Muscle of arm (tissue), 12 donors: ENCODE results near the gene SLIT3. TPM values are rescaled to one million over a fixed set of nuclear protein-coding genes. Genes with fewer than 3 reads are reported as not detected.

Experiments used
- DNase-seq: peaks from one replicate; pipeline ENCODE4 v3.0.0-alpha.2; 2013
- polyA plus RNA-seq, 12 donors: library from polyadenylated mRNA; unstranded; fragments of 120-200 nt; gene quantifications; one replicate each; pipeline ENCODE4 v1.2.1, GENCODE V29; 2013; ENCODE audit not compliant: insufficient read length in 12 of 12

Gene SLIT3
- polyA plus RNA-seq, 12 donors = 6.7 to 75.7 (median 10.9) TPM; not detected in 1

- DNase-seq = no peak
Measured at GRCh38 chr5:168964182-168964581, 336.8 kb downstream of the SLIT3 start.

- no peak for DNase-seq
Measured at GRCh38 chr5:168962306-168962705, 338.6 kb downstream of the SLIT3 start.

- no peak for DNase-seq
Measured at GRCh38 chr5:168961681-168962080, 339.3 kb downstream of the SLIT3 start.

GRCh38 chr5:168960497-168960896 is 340.4 kb downstream of the SLIT3 start:
- no peak for DNase-seq

GRCh38 chr5:168953351-168953750 is 347.6 kb downstream of the SLIT3 start:
- no peak for DNase-seq

- DNase-seq = no peak
Measured at GRCh38 chr5:168952196-168952595, 348.7 kb downstream of the SLIT3 start.

- no peak for DNase-seq
Measured at GRCh38 chr5:168951769-168952168, 349.2 kb downstream of the SLIT3 start.

GRCh38 chr5:168951356-168951755 is 349.6 kb downstream of the SLIT3 start:
- DNase-seq = no peak

- DNase-seq = no peak
Measured at GRCh38 chr5:168950241-168950951, 350.5 kb downstream of the SLIT3 start.

GRCh38 chr5:168948746-168949145 is 352.2 kb downstream of the SLIT3 start:
- no peak for DNase-seq

GRCh38 chr5:168947212-168947868 is 353.6 kb downstream of the SLIT3 start:
- no peak for DNase-seq

GRCh38 chr5:168946363-168946762 is 354.6 kb downstream of the SLIT3 start:
- no peak for DNase-seq

GRCh38 chr5:168944004-168944403 is 356.9 kb downstream of the SLIT3 start:
- DNase-seq = no peak

GRCh38 chr5:168943091-168943884 is 357.7 kb downstream of the SLIT3 start:
- no peak for DNase-seq

- no peak for DNase-seq
Measured at GRCh38 chr5:168941901-168942300, 359.0 kb downstream of the SLIT3 start.

GRCh38 chr5:168940712-168941111 is 360.2 kb downstream of the SLIT3 start:
- DNase-seq = no peak

- no peak for DNase-seq
Measured at GRCh38 chr5:168939887-168940544, 360.9 kb downstream of the SLIT3 start.

GRCh38 chr5:168939156-168939800 is 361.7 kb downstream of the SLIT3 start:
- no peak for DNase-seq

- DNase-seq = no peak
Measured at GRCh38 chr5:168936511-168936910, 364.4 kb downstream of the SLIT3 start.

- DNase-seq = no peak
Measured at GRCh38 chr5:168935183-168935582, 365.8 kb downstream of the SLIT3 start.

- DNase-seq = no peak
Measured at GRCh38 chr5:168934169-168934568, 366.8 kb downstream of the SLIT3 start.
